Stimulated activated CD4-positive, alpha-beta T cell treated with anti-CD3 and anti-CD28 coated beads, TNF-alpha, amount 100 ng/mL, for 48 hours (primary cell): ENCODE results near the gene NCAM1.
A peak's percentile ranks its signal among the peaks of the same experiment; 100 is the strongest.

ENCODE experiments used
- DNase-seq, 3 donors: peaks; one replicate each; pipeline ENCODE4 v3.0.0-alpha.2; 2020; ENCODE audit warnings: low read depth in 3 of 3

NCAM1 gene

GRCh38 chr11:113308601-113309000 lies 347.4 kb downstream of the NCAM1 start:
- DNase-seq = no peak

DNA sequence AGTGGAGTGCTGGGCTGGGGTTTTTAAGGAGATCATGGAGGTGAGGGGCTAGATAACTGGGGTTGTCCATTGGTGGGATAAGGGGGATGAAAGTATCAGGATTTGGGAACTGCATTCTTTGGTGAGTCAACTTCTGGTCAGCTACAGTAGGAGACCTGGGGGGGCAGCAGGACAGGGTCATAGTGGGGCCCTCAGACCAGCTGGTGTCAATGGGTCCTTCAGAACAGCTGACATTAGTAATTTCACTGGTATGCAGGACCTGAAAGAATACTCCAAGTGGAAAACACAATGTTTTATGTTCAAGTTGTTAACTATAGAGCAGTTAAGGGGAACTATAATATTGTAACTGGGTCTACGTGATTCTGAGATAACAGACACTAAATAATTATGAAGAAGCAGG lies 350.3 kb downstream of the NCAM1 start:
- no peak for DNase-seq

DNA sequence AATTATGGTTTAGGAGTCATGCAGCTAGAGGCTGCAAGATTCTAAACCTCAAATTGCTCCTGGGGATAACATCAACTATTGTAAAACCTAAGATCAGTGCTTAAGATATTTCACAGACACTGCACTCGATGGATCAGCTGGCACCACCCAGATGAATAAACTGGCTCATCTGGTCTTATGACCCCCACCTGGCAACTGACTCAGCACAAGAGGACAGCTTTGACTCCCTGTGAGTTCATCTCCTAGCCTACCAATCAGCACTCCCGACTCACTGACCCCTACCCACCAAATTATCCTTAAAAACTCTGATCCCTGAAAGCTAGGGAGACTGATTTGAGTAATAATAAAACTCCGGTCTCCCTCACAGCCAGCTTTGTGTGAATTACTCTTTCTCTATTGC lies 352.4 kb downstream of the NCAM1 start:
- DNase-seq = no peak

- no peak for DNase-seq
Measured at GRCh38 chr11:113314065-113314388, 352.8 kb downstream of the NCAM1 start.

- peak; percentile 87 to 93 (median 90) for DNase-seq
Measured at GRCh38 chr11:113314389-113315301, 353.4 kb downstream of the NCAM1 start, which contains the start of gene TTC12. TSS of gene TTC12 (plus strand) at chr11:113314583. CDS start at chr11:113316258, 1,675 bp downstream.

DNA sequence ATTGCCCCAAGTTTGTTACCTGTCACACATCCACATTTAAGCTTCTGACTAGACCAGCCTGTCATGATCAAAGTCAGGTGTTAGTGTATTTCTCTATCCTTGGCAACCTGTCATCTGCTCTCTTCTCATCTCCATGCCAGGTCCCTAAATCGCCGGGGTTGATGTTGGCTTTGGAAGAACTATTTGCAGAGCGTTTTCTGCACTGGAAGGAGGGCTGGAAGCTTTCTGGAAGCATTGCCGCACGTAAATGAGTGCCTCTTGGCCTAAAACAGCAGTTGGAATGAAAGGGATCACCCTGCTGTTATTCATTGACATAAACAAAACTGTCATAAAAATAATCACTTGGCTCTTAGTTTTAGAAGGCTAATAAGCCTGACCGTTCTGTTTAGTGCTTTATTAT lies 354.6 kb downstream of the NCAM1 start:
- no peak for DNase-seq

DNA sequence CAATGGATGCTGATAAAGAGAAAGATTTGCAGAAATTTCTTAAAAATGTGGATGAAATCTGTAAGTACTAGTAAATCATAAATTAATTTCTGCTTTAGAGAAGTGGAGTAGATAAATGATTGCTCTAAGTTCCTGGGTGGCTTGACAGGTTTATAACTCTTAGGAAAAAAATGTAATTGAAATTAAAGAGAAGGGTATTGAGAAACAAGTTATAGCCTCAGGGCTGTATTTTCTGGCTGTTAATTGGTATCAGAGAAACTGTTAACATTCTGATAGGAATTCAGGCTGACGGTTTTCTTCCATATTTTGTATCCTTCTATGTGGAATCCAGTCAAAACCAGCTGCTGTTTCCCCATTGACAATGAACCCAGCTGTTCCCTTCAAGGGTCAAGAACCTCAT lies 355.0 kb downstream of the NCAM1 start:
- no peak for DNase-seq

DNA sequence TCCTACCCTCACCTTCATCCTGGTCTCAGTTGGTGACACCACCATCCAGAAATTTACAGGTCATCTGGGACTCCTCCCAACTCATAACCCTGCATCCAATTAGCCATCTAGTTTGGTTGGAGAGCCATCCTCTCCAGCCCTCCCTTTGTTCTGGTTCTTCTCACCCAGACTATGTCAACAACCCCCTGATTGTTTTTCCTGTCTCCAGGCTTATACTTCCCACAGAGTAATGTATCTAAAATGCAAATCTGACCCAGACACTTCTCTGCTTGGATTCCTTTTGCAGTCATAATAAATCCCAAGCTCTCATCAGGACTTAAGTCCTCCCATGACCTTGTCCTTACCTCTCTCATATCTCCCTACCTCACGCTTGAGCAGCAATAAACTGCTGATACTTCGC lies 356.1 kb downstream of the NCAM1 start:
- DNase-seq = no peak

GRCh38 chr11:113319085-113319484 lies 357.9 kb downstream of the NCAM1 start:
- no peak for DNase-seq

DNA sequence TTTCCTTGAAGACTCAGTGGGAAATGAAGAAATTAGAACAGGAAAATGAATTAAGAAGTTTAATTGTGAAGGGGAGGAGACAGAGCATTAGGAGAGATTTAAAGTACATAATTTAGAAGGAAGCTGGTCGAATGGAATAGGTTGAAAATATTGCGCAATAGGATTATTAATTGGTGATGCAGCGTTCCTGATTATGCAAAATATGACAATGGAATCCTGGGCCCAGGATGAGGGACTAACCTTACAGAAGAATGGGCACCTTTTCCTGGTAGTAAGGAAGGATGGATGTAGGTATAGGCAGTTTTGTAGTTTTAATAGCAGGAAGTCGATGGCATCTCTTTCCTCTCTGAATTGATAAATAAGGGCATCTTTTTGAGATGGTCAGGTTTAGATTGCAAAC lies 360.9 kb downstream of the NCAM1 start:
- no peak for DNase-seq

GRCh38 chr11:113324250-113324649 lies 363.0 kb downstream of the NCAM1 start:
- DNase-seq = no peak
